Measurements from ENCODE around the gene RBMX. TPM values are rescaled to one million over a fixed set of nuclear protein-coding genes. Genes with fewer than 3 reads are reported as not detected.

Gene RBMX
- total RNA-seq, 1 experiment from 2014 or later = 414 TPM

GRCh38 chrX:136879001-136879687, 1.4 kb downstream of the RBMX start:
- Histone ChIP-seq H3K9me3 (ENCODE audit: control insufficient read depth, low read depth, low read length) (peaks cover 24% of the 10 kb centered on the region), H4K91ac (ENCODE audit: insufficient read length, low read depth, low read length) (no peak overlapping the region), H3K14ac (ENCODE audit: insufficient read depth, low read length) (no peak overlapping the region), H3K23me2 (ENCODE audit: insufficient read length, low read depth, low read length, poor library complexity, severe bottlenecking) (no peaks in the 10 kb centered on the region), H3K4me2 (ENCODE audit: insufficient read depth, insufficient read length, low read length) (peak overlapping the region; percentile 58), H3K9ac (ENCODE audit: extremely low read depth, insufficient read length, low read length) (peak overlapping the region; percentile 100), H2AFZ (ENCODE audit: low read length) (no peak overlapping the region), H2BK20ac (ENCODE audit: low read depth, low read length, poor library complexity, severe bottlenecking) (no peak overlapping the region), H3K4me1 (ENCODE audit: insufficient read depth, low read length) (no peaks in the 10 kb centered on the region), H3K18ac (ENCODE audit: insufficient read length, low read depth, low read length) (no peak overlapping the region), H2BK12ac (ENCODE audit: insufficient read length, low read depth, low read length) (no peak overlapping the region), H3K79me1 (ENCODE audit: insufficient read depth, low read depth, low read length, poor library complexity, severe bottlenecking) (no peaks in the 10 kb centered on the region), H3K4ac (ENCODE audit: low read depth, low read length) (no peak overlapping the region), H2AK5ac (ENCODE audit: insufficient read length, low read length) (no peak overlapping the region), H4K5ac (ENCODE audit: insufficient read length, low read depth, low read length) (no peak overlapping the region), H3K23ac (ENCODE audit: insufficient read length, low read depth, low read length) (no peak overlapping the region), H4K20me1 (ENCODE audit: control insufficient read depth, insufficient read depth, insufficient read length) (no peaks in the 10 kb centered on the region), H2BK120ac (ENCODE audit: low read depth, low read length, poor library complexity, severe bottlenecking) (no peak overlapping the region), H4K8ac (replicated peaks; ENCODE audit: insufficient read length, low read depth, low read length) (no peak overlapping the region), H3K56ac (ENCODE audit: insufficient read length, low read depth, low read length) (no peak overlapping the region), H3K79me2 (ENCODE audit: insufficient read depth, low read length) (peaks cover 12% of the 10 kb centered on the region; the same call in 1 of the 2 replicates), H2BK15ac (ENCODE audit: low read depth, low read length) (no peak overlapping the region), H3T11ph (ENCODE audit: low read length) (no peak overlapping the region), H2BK5ac (ENCODE audit: insufficient read length, low read length) (no peak overlapping the region), H3K27me3 (ENCODE audit: insufficient read depth, low read length) (no peaks in the 10 kb centered on the region), H3K27ac (ENCODE audit: insufficient read length, low read depth, low read length) (peak overlapping the region; percentile 51)
- TF ChIP-seq CTCF (conservative IDR thresholded peaks at IDR 0.05) = no peak
- H3K36me3 Mint-ChIP-seq (ENCODE audit: insufficient read depth in 1 of 3, low read depth in 3 of 3) = peaks cover 47 to 60% (median 55%) of the 10 kb centered on the region in 3 experiments
- no peak for DNase-seq
- no CpG with 5 or more reads among the region's 10 CpGs for WGBS (ENCODE audit: extremely low coverage, insufficient read length, low lambda C conversion rate)
- H3K27me3 Mint-ChIP-seq (ENCODE audit: low read depth) = peaks cover 4% of the 10 kb centered on the region
- H3K4me3 Mint-ChIP-seq = peak overlapping the region; percentile 89 to 97
- peak overlapping the region; percentile 95 to 99 (median 99) for H3K27ac Mint-ChIP-seq
- H3K4me1 Mint-ChIP-seq = peaks cover 6 to 27% of the 10 kb centered on the region in 2 experiments
- peaks cover 62 to 72% of the 10 kb centered on the region in 2 experiments for H3K9me3 Mint-ChIP-seq
